A673 (cell line): ENCODE measurements around the gene LCE1B. TPM values are rescaled to one million over a fixed set of nuclear protein-coding genes. Genes with fewer than 3 reads are reported as not detected.

Experiments used
- BruUV-seq: library from RNA; stranded (reverse); fragments of 400-500 nt; replicated peaks from 2 replicates; lab custom pipeline; 2021; lab: Mats Ljungman, UMichigan
- CTCF ChIA-PET: fragments of 300-600 bp; sonication (Branson Sonifier 250); formaldehyde crosslinking; loops from one replicate; lab custom pipeline; 2022; ENCODE audit warnings: antibody characterized with exemption; lab: Charles Lee
- POLR2A ChIA-PET: fragments of 300-600 bp; sonication (Branson Sonifier 250); formaldehyde crosslinking; loops from one replicate; lab custom pipeline; 2022; ENCODE audit warnings: antibody characterized with exemption; ENCODE audit not compliant: low non-redundant PET; lab: Charles Lee
- DNase-seq: peaks from one replicate; pipeline ENCODE4 v3.0.0-alpha.2; 2015; ENCODE audit warnings: low spot score
- H3K27ac ChIP-seq: fragments of 200-600 bp; sonication (generic); 2 replicates; pipeline ENCODE4 v1.5.1; 2016; ENCODE audit warnings: mixed run types, low read depth, mild to moderate bottlenecking, mixed read lengths, antibody characterized with exemption, low read length; ENCODE audit not compliant: poor library complexity, severe bottlenecking
- H3K27me3 ChIP-seq: fragments of 200-600 bp; sonication (generic); replicated peaks from 2 replicates; pipeline ENCODE4 v1.6.1; 2017; ENCODE audit warnings: mixed run types, low read depth, mild to moderate bottlenecking, mixed read lengths, antibody characterized with exemption, low read length; ENCODE audit not compliant: insufficient read depth, poor library complexity
- H3K36me3 ChIP-seq: fragments of 200-600 bp; sonication (generic); 2 replicates; pipeline ENCODE4 v1.6.1; 2016; ENCODE audit warnings: mixed run types, mild to moderate bottlenecking, mixed read lengths, antibody characterized with exemption, low read length; ENCODE audit not compliant: insufficient read depth, poor library complexity, severe bottlenecking
- H3K4me1 ChIP-seq: fragments of 200-600 bp; sonication (generic); 2 replicates; pipeline ENCODE4 v1.6.1; 2017; ENCODE audit warnings: mixed run types, mild to moderate bottlenecking, mixed read lengths, antibody characterized with exemption, low read length; ENCODE audit not compliant: insufficient read depth, poor library complexity, severe bottlenecking
- H3K4me3 ChIP-seq: fragments of 200-600 bp; sonication (generic); 2 replicates; pipeline ENCODE4 v1.5.1; 2016; ENCODE audit warnings: low read depth, mixed run types, mild to moderate bottlenecking, mixed read lengths, low read length; ENCODE audit not compliant: poor library complexity, severe bottlenecking
- H3K9me3 ChIP-seq: fragments of 200-600 bp; sonication (generic); 2 replicates; pipeline ENCODE4 v1.6.1; 2016; ENCODE audit warnings: mixed run types, low read depth, mild to moderate bottlenecking, mixed read lengths, antibody characterized with exemption, low read length; ENCODE audit not compliant: poor library complexity, severe bottlenecking
- EZH2 ChIP-seq: fragments of 200-600 bp; sonication (generic); IDR thresholded peaks from 2 replicates; pipeline ENCODE4 v1.6.1; 2017; ENCODE audit warnings: borderline replicate concordance, low read depth, mild to moderate bottlenecking, mixed read lengths, antibody characterized with exemption, low read length; ENCODE audit not compliant: poor library complexity, severe bottlenecking
- intact Hi-C: fragments of 100-400 bp; cut with micrococcal nuclease; formaldehyde crosslinking; loops from one replicate; pipeline ENCODE4 v1.10.0; 2022; ENCODE audit not compliant: unreplicated experiment
- total RNA-seq: library from RNA; stranded (reverse); gene quantifications from 2 replicates; pipeline ENCODE4 v1.2.3, GENCODE V29; 2021
- TF ChIP-seq, protein P1 (sequence below): fragments of 300-800, 200-600 bp; sonication (generic); conservative IDR thresholded peaks from 2 replicates; pipeline ENCODE4 v1.5.1; 2017; ENCODE audit warnings: low read depth, mild to moderate bottlenecking, antibody characterized with exemption, low read length, moderate library complexity, mixed read lengths

The LCE1B gene
- total RNA-seq, 1 experiment from 2014 or later: not detected

DNA sequence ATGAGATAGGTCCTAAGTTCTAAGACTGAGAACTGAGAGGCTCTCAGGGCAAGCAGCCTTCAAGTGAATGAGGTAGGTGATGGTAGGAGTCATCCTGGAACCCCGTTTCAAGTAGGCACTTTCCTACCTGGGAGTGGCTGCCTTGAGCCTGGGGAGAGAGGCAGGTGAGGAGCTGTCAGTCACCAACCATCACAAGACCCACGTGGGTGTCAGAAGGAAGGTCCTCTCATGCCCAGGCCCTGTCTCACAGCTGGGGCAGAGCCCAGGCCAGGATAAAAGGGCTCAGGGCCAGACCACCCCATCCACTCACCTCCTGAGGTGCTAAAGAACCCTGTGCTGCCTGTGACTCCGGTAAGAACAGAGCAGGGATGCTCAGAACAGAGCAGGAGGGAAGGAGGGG lies 15.3 kb upstream of the LCE1B start, which contains the start of gene LCE1D:
TSS of gene LCE1D (plus strand) at position 301 of the 400 bp plus-strand sequence. CDS start 1,074 bp downstream, outside the sequence.
- H3K36me3 ChIP-seq: no peaks in the 10 kb centered on the region
- H3K27me3 ChIP-seq: peaks cover 8% of the 10 kb centered on the region
- TF ChIP-seq EZH2: no peak
- TF ChIP-seq, protein P1, sequence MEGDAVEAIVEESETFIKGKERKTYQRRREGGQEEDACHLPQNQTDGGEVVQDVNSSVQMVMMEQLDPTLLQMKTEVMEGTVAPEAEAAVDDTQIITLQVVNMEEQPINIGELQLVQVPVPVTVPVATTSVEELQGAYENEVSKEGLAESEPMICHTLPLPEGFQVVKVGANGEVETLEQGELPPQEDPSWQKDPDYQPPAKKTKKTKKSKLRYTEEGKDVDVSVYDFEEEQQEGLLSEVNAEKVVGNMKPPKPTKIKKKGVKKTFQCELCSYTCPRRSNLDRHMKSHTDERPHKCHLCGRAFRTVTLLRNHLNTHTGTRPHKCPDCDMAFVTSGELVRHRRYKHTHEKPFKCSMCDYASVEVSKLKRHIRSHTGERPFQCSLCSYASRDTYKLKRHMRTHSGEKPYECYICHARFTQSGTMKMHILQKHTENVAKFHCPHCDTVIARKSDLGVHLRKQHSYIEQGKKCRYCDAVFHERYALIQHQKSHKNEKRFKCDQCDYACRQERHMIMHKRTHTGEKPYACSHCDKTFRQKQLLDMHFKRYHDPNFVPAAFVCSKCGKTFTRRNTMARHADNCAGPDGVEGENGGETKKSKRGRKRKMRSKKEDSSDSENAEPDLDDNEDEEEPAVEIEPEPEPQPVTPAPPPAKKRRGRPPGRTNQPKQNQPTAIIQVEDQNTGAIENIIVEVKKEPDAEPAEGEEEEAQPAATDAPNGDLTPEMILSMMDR: no peak
- H3K4me3 ChIP-seq: no peak within 1 kb of the TSS
- no peak for DNase-seq
- ChIA-PET POLR2A (no interaction called here), CTCF (no interaction called here)
- H3K4me1 ChIP-seq: no peaks in the 10 kb centered on the region
- H3K27ac ChIP-seq: no peak within 1 kb of the TSS
- H3K9me3 ChIP-seq: no peaks in the 10 kb centered on the region
- no TSS peak for BruUV-seq
- intact Hi-C loops: no loop called here

DNA sequence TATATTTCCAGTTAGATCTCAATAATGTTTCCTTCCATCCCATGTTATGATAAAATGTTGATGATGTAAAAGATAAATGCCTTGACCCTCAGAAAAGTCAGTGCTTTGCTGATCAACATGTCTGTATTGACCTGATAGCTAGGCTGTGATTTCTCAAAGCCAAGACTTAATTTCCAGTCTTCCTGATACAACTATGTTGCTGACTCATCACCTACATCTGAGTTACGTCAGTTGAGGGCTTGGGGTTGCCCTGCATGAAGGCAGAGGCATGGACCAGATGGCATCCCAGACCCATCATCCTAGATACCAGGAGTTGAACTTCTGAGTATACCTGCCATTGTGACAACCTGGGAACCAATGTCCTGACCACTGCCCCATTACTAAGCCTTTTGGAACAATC lies 10.4 kb upstream of the LCE1B start:
- Histone ChIP-seq H3K27me3 (peaks cover 8% of the 10 kb centered on the region), H3K9me3 (no peaks in the 10 kb centered on the region), H3K4me1 (no peaks in the 10 kb centered on the region), H3K27ac (no peak overlapping the region), H3K4me3 (no peak overlapping the region), H3K36me3 (no peaks in the 10 kb centered on the region)
- intact Hi-C loops: no loop called here
- CTCF ChIA-PET: no interaction called here
- no peak for DNase-seq
- BruUV-seq: no TSS peak
- TF ChIP-seq, protein P1: no peak
- TF ChIP-seq EZH2: no peak
- POLR2A ChIA-PET: no interaction called here

DNA sequence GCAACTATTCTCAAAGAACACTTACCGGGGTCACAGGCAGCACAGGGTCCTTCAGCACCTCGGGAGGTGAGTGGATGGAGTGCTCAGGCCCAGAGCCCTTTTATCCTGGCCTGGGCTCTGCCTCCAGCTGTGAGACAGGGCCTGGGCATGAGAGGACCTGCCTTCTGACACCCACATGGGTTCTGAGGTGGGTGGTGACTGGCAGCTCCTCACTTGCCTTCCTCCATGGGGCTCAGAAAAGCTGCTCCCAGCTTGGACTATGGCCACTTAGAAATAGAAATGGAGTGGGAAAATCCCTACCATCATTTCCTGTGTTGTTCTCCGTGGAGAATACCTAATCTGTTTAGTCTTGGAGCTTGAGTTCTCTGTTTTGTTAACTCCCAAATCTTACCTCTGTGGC lies 5.2 kb upstream of the LCE1B start, which contains the start of gene LCE1C:
TSS of gene LCE1C (minus strand) at position 76 of the 400 bp plus-strand sequence. CDS start 1,173 bp downstream, outside the sequence.
- H3K9me3 ChIP-seq: no peaks in the 10 kb centered on the region
- TF ChIP-seq EZH2: no peak
- TF ChIP-seq, protein P1: no peak
- POLR2A ChIA-PET: no interaction called here

More for the DNA sequence above, 5.2 kb upstream of the LCE1B start, which contains the start of gene LCE1C:
- DNase-seq: no peak
- CTCF ChIA-PET: no interaction called here
- intact Hi-C loops: no loop called here
- no peaks in the 10 kb centered on the region for H3K4me1 ChIP-seq
- H3K27me3 ChIP-seq: peaks cover 13% of the 10 kb centered on the region
- no peak within 1 kb of the TSS for H3K27ac ChIP-seq
- H3K4me3 ChIP-seq: no peak within 1 kb of the TSS
- H3K36me3 ChIP-seq: no peaks in the 10 kb centered on the region
- BruUV-seq: no TSS peak
